NCI-H510A treated with DMSO at 0.1 percent for 48 hours (cell line): Measurements from ENCODE around the gene ATP9B.

Source experiments
- DNase-seq: peaks from one replicate; lab custom pipeline; 2025; lab: John Stamatoyannopoulos, UW

The ATP9B gene

GRCh38 chr18:79328887-79329286 lies 259.7 kb downstream of the ATP9B start:
- no peak for DNase-seq

GRCh38 chr18:79329786-79330185 lies 260.6 kb downstream of the ATP9B start:
- no peak for DNase-seq

- no peak for DNase-seq
Measured at GRCh38 chr18:79332646-79333045, 263.5 kb downstream of the ATP9B start.

GRCh38 chr18:79333046-79333445 lies 263.9 kb downstream of the ATP9B start:
- no peak for DNase-seq

- DNase-seq = no peak
Measured at GRCh38 chr18:79334496-79335233, 265.5 kb downstream of the ATP9B start.

GRCh38 chr18:79335833-79336360 lies 266.7 kb downstream of the ATP9B start:
- DNase-seq = no peak

GRCh38 chr18:79336556-79337142 lies 267.5 kb downstream of the ATP9B start:
- DNase-seq = no peak

GRCh38 chr18:79337184-79337583 lies 268.0 kb downstream of the ATP9B start:
- no peak for DNase-seq

- DNase-seq = no peak
Measured at GRCh38 chr18:79337620-79338019, 268.4 kb downstream of the ATP9B start.

GRCh38 chr18:79339094-79339908 lies 270.1 kb downstream of the ATP9B start:
- no peak for DNase-seq

- DNase-seq = no peak
Measured at GRCh38 chr18:79343567-79344207, 274.5 kb downstream of the ATP9B start.

GRCh38 chr18:79344208-79344581 lies 275.0 kb downstream of the ATP9B start:
- no peak for DNase-seq

GRCh38 chr18:79345366-79345765 lies 276.2 kb downstream of the ATP9B start:
- no peak for DNase-seq

GRCh38 chr18:79345981-79346380 lies 276.8 kb downstream of the ATP9B start:
- no peak for DNase-seq

GRCh38 chr18:79348066-79348465 lies 278.9 kb downstream of the ATP9B start:
- DNase-seq = no peak

- DNase-seq = no peak
Measured at GRCh38 chr18:79352432-79352831, 283.2 kb downstream of the ATP9B start.

- no peak for DNase-seq
Measured at GRCh38 chr18:79353267-79353666, 284.1 kb downstream of the ATP9B start.

GRCh38 chr18:79354350-79354749 lies 285.2 kb downstream of the ATP9B start:
- no peak for DNase-seq

- DNase-seq = no peak
Measured at GRCh38 chr18:79355433-79356335, 286.5 kb downstream of the ATP9B start.

- DNase-seq = no peak
Measured at GRCh38 chr18:79356435-79356834, 287.2 kb downstream of the ATP9B start.

- DNase-seq = no peak
Measured at GRCh38 chr18:79360933-79361332, 291.7 kb downstream of the ATP9B start.
